GM23338 (cell line): ENCODE measurements around the gene RAB21. TPM values are rescaled to one million over a fixed set of nuclear protein-coding genes. Genes with fewer than 3 reads are reported as not detected.

Source experiments
- ATAC-seq: fragments of 200-7000 bp; cut with Tn5 transposase; 3 replicates; pipeline ENCODE4 v1.9.1; 2020
- DNase-seq: peaks from one replicate; pipeline ENCODE4 v3.0.0-alpha.2; 2015; ENCODE audit warnings: low spot score
- H2AFZ ChIP-seq: fragments of 200-600 bp; sonication (generic); 2 replicates; pipeline ENCODE4 v1.8.0; 2016; ENCODE audit warnings: antibody characterized with exemption, mild to moderate bottlenecking, moderate library complexity
- H3F3A ChIP-seq: fragments of 200-600 bp; sonication (generic); replicated peaks from 2 replicates; pipeline ENCODE4 v1.8.0; 2017; ENCODE audit warnings: antibody characterized with exemption, mixed run types, low read depth
- H3K27ac ChIP-seq: fragments of 200-600 bp; sonication (generic); 2 replicates; pipeline ENCODE4 v1.6.1; 2016; ENCODE audit warnings: low read depth
- H3K27me3 ChIP-seq: fragments of 200-600 bp; sonication (generic); 2 replicates; pipeline ENCODE4 v1.8.0; 2016; ENCODE audit warnings: mild to moderate bottlenecking, mixed run types, moderate library complexity; ENCODE audit not compliant: insufficient read depth
- H3K36me3 ChIP-seq: fragments of 200-600 bp; sonication (generic); 2 replicates; pipeline ENCODE4 v1.8.0; 2016; ENCODE audit warnings: mild to moderate bottlenecking; ENCODE audit not compliant: insufficient read depth
- H3K4me1 ChIP-seq: fragments of 200-600 bp; sonication (generic); 2 replicates; pipeline ENCODE4 v1.8.0; 2016; ENCODE audit warnings: mild to moderate bottlenecking, moderate library complexity; ENCODE audit not compliant: insufficient read depth
- H3K4me2 ChIP-seq: fragments of 200-600 bp; sonication (generic); 2 replicates; pipeline ENCODE4 v1.7.1; 2017; ENCODE audit warnings: mixed run types
- H3K4me3 ChIP-seq: fragments of 200-600 bp; sonication (generic); 2 replicates; pipeline ENCODE4 v1.6.1; 2016; ENCODE audit warnings: mixed run types
- H3K79me2 ChIP-seq: fragments of 200-600 bp; sonication (generic); replicated peaks from 2 replicates; pipeline ENCODE4 v1.8.0; 2017; ENCODE audit warnings: mild to moderate bottlenecking; ENCODE audit not compliant: insufficient read depth
- H3K9me2 ChIP-seq: fragments of 200-600 bp; sonication (generic); 2 replicates; pipeline ENCODE4 v1.8.0; 2017; ENCODE audit not compliant: insufficient read depth
- H4K20me1 ChIP-seq: fragments of 200-600 bp; sonication (generic); replicated peaks from 2 replicates; pipeline ENCODE4 v1.8.0; 2017; ENCODE audit warnings: mild to moderate bottlenecking; ENCODE audit not compliant: insufficient read depth
- H3K27ac Mint-ChIP-seq: 2 replicates; pipeline ENCODE4 v1.8.0; 2020; ENCODE audit warnings: inconsistent platforms, mild to moderate bottlenecking, moderate library complexity, mixed read lengths
- H3K27me3 Mint-ChIP-seq: 3 replicates; pipeline ENCODE4 v1.8.0; 2022; ENCODE audit warnings: low read depth, mild to moderate bottlenecking, moderate library complexity, mixed read lengths, inconsistent platforms; ENCODE audit not compliant: insufficient read depth, poor library complexity
- H3K36me3 Mint-ChIP-seq: 3 replicates; pipeline ENCODE4 v1.8.0; 2021; ENCODE audit warnings: low read depth, mild to moderate bottlenecking, inconsistent platforms, moderate library complexity, mixed read lengths
- H3K4me1 Mint-ChIP-seq: 3 replicates; pipeline ENCODE4 v1.8.0; 2020; ENCODE audit warnings: mild to moderate bottlenecking, inconsistent platforms, mixed read lengths
- H3K4me3 Mint-ChIP-seq: 3 replicates; pipeline ENCODE4 v1.8.0; 2021; ENCODE audit warnings: moderate library complexity, mild to moderate bottlenecking, inconsistent platforms, mixed read lengths
- H3K9me3 Mint-ChIP-seq: 3 replicates; pipeline ENCODE4 v1.8.0; 2020; ENCODE audit warnings: moderate library complexity, mild to moderate bottlenecking, inconsistent platforms, mixed read lengths
- CTCF ChIP-seq, 2 experiments: fragments of 200-600 bp in 1 of 2; sonication (generic) in 1 of 2; conservative IDR thresholded peaks; 2 replicates each; pipeline versions ENCODE4 v1.5.1 to v1.6.1; 2016 to 2017; ENCODE audit warnings: antibody characterized with exemption in 2 of 2, low read depth in 2 of 2, mild to moderate bottlenecking in 2 of 2, moderate library complexity in 1 of 2
- ETS1 ChIP-seq: IDR thresholded peaks from 2 replicates; pipeline ENCODE4 v1.6.1; 2016; ENCODE audit warnings: antibody characterized with exemption
- EZH2phosphoT487 ChIP-seq: fragments of 200-600 bp; sonication (generic); IDR thresholded peaks from one replicate; pipeline ENCODE4 v1.8.1; 2018; ENCODE audit warnings: antibody characterized with exemption; ENCODE audit not compliant: unreplicated experiment
- JUNB ChIP-seq: IDR thresholded peaks from one replicate; pipeline ENCODE4 v1.6.1; 2016; ENCODE audit warnings: antibody characterized with exemption; ENCODE audit not compliant: unreplicated experiment
- NANOG ChIP-seq: IDR thresholded peaks from 2 replicates; pipeline ENCODE4 v1.6.1; 2016; ENCODE audit warnings: antibody characterized with exemption, borderline replicate concordance
- POLR2AphosphoS5 ChIP-seq: IDR thresholded peaks from 2 replicates; pipeline ENCODE4 v1.6.1; 2016; ENCODE audit warnings: antibody characterized with exemption, low read depth
- REST ChIP-seq: IDR thresholded peaks from one replicate; pipeline ENCODE4 v1.6.1; 2018; ENCODE audit warnings: antibody characterized with exemption; ENCODE audit not compliant: unreplicated experiment
- STAT1 ChIP-seq: IDR thresholded peaks from one replicate; pipeline ENCODE4 v1.6.1; 2016; ENCODE audit warnings: antibody characterized with exemption; ENCODE audit not compliant: unreplicated experiment
- ZNF114 ChIP-seq: fragments of 250-450 bp; sonication (Bioruptor Pico); IDR thresholded peaks from 2 replicates; pipeline ENCODE4 v1.5.0; 2020; ENCODE audit warnings: mild to moderate bottlenecking, moderate library complexity
- ZNF331 ChIP-seq: fragments of 250-450 bp; sonication (Bioruptor Pico); IDR thresholded peaks from 2 replicates; pipeline ENCODE4 v1.5.0; 2020; ENCODE audit warnings: low read depth, mild to moderate bottlenecking, moderate library complexity
- polyA plus RNA-seq: library from polyadenylated mRNA; unstranded; fragments of >200 nt; fragmentation: Nextera tagmentation; extraction: Ambion mirVana; gene quantifications from 2 replicates; pipeline ENCODE4 v1.2.1, GENCODE V29; 2016
- total RNA-seq: library from RNA; depleted of rRNA; stranded (reverse); fragments of >200 nt; shearing (Covaris generic); gene quantifications from 2 replicates; pipeline ENCODE4 v1.2.3, GENCODE V29; 2014

Gene RAB21
- total and polyA plus RNA-seq, 2 experiments from 2014 or later: 9.8 to 27.2 TPM

- Mint-ChIP-seq H3K9me3 (no peaks in the 10 kb centered on the region), H3K27ac (no peak overlapping the region), H3K27me3 (peaks cover 2% of the 10 kb centered on the region), H3K4me1 (peaks cover 2% of the 10 kb centered on the region; the same call in 1 of the 3 replicates), H3K4me3 (no peak overlapping the region), H3K36me3 (no peaks in the 10 kb centered on the region)
- H3F3A ChIP-seq: no peaks in the 10 kb centered on the region
- H4K20me1 ChIP-seq: no peaks in the 10 kb centered on the region
- DNase-seq: no peak
- no peaks in the 10 kb centered on the region for H3K9me2 ChIP-seq
- 0 out of 2 replicates have a peak, but pooled peaks cover 1% of the 10 kb centered on the region for H3K4me1 ChIP-seq
- H3K27ac ChIP-seq: no peak overlapping the region
- H2AFZ ChIP-seq: no peak overlapping the region
- no peak for TF ChIP-seq EZH2phosphoT487
- no peak for TF ChIP-seq CTCF (conservative IDR thresholded peaks at IDR 0.05; ENCODE audit: low read depth in 2 of 2)
- TF ChIP-seq ZNF114 (CRISPR knock-in tag): no peak
- no peak for TF ChIP-seq JUNB
- ATAC-seq: no peak
- H3K36me3 ChIP-seq: no peaks in the 10 kb centered on the region
- no peak overlapping the region for H3K4me3 ChIP-seq
- H3K27me3 ChIP-seq: no peaks in the 10 kb centered on the region
- no peak overlapping the region for H3K4me2 ChIP-seq
- H3K79me2 ChIP-seq: no peaks in the 10 kb centered on the region
These were observed 11.7 kb upstream of the RAB21 start for GRCh38 chr12:71742998-71743397.

- Histone ChIP-seq H3K27me3 (no peaks in the 10 kb centered on the region), H2AFZ (no peak overlapping the region), H3K4me3 (no peak overlapping the region), H3K79me2 (no peaks in the 10 kb centered on the region), H3K36me3 (no peaks in the 10 kb centered on the region), H3K27ac (no peak overlapping the region), H3K9me2 (no peaks in the 10 kb centered on the region), H3K4me2 (no peak overlapping the region), H3K4me1 (peaks cover 19% of the 10 kb centered on the region), H3F3A (no peaks in the 10 kb centered on the region), H4K20me1 (no peaks in the 10 kb centered on the region)
- H3K36me3 Mint-ChIP-seq: no peaks in the 10 kb centered on the region
- DNase-seq: no peak
- no peak overlapping the region for H3K27ac Mint-ChIP-seq
- no peak for ATAC-seq
- H3K4me3 Mint-ChIP-seq: no peak overlapping the region
- H3K27me3 Mint-ChIP-seq: peaks cover 2% of the 10 kb centered on the region
- H3K9me3 Mint-ChIP-seq: no peaks in the 10 kb centered on the region
- peaks cover 18% of the 10 kb centered on the region for H3K4me1 Mint-ChIP-seq
- TF ChIP-seq ETS1 (no peak), STAT1 (no peak), CTCF (conservative IDR thresholded peaks at IDR 0.05; ENCODE audit: low read depth in 2 of 2) (no peak), NANOG (no peak), POLR2AphosphoS5 (no peak), ZNF331 (CRISPR knock-in tag) (no peak), REST (no peak)
These were observed 10.0 kb upstream of the RAB21 start for GRCh38 chr12:71744522-71745300.
